Panc1 (cell line): ENCODE results near the gene CACNA1E. TPM values are rescaled to one million over a fixed set of nuclear protein-coding genes. Genes with fewer than 3 reads are reported as not detected.

ENCODE experiments used
- ATAC-seq: fragments of 200-7000 bp; cut with Tn5 transposase; 2 replicates; pipeline ENCODE4 v1.9.1; 2020; ENCODE audit warnings: mild to moderate bottlenecking, moderate library complexity
- BruUV-seq: library from RNA; stranded (reverse); fragments of 400-500 nt; replicated peaks from 2 replicates; lab custom pipeline; 2021; lab: Mats Ljungman, UMichigan
- CTCF ChIA-PET: fragments of 300-600 bp; sonication (Branson Sonifier 250); formaldehyde crosslinking; loops from one replicate; lab custom pipeline; 2022; ENCODE audit warnings: antibody characterized with exemption; lab: Charles Lee
- POLR2A ChIA-PET: fragments of 300-600 bp; sonication (Branson Sonifier 250); formaldehyde crosslinking; loops from one replicate; lab custom pipeline; 2022; ENCODE audit warnings: antibody characterized with exemption; lab: Charles Lee
- DNase-seq: peaks from one replicate; pipeline ENCODE4 v3.0.0-alpha.2; 2010; ENCODE audit warnings: low read depth, low spot score
- H3K27ac ChIP-seq: 2 replicates; pipeline ENCODE4 v1.5.1; 2011; ENCODE audit warnings: mild to moderate bottlenecking, low read length, inconsistent platforms
- H3K27me3 ChIP-seq: fragments of 200-500 bp; sonication (Bioruptor generic); 2 replicates; pipeline ENCODE4 v1.6.0; 2014; ENCODE audit warnings: low read length, inconsistent platforms; ENCODE audit not compliant: control insufficient read depth, insufficient read depth
- H3K36me3 ChIP-seq: fragments of 200-500 bp; sonication (Bioruptor generic); 2 replicates; pipeline ENCODE4 v1.5.1; 2014; ENCODE audit warnings: inconsistent platforms, mild to moderate bottlenecking, low read length, moderate library complexity; ENCODE audit not compliant: control insufficient read depth, insufficient read depth
- H3K4me1 ChIP-seq: 2 replicates; pipeline ENCODE4 v1.5.1; 2011; ENCODE audit warnings: inconsistent platforms, mild to moderate bottlenecking, low read length, moderate library complexity; ENCODE audit not compliant: control insufficient read depth, insufficient read depth
- H3K4me3 ChIP-seq, 2 experiments: 2 replicates each; pipeline ENCODE4 v1.5.1; 2011 to 2012; ENCODE audit warnings: low read depth in 2 of 2, low read length in 2 of 2, mild to moderate bottlenecking in 2 of 2, inconsistent platforms in 1 of 2, moderate library complexity in 1 of 2
- H3K9me3 ChIP-seq: fragments of 200-500 bp; sonication (Bioruptor generic); 2 replicates; pipeline ENCODE4 v1.5.1; 2014; ENCODE audit warnings: low read depth, mild to moderate bottlenecking, inconsistent platforms, low read length, moderate library complexity; ENCODE audit not compliant: control insufficient read depth, insufficient read depth
- POLR2AphosphoS5 ChIP-seq: IDR thresholded peaks from 2 replicates; pipeline ENCODE4 v1.6.1; 2012; ENCODE audit warnings: mild to moderate bottlenecking, low read depth, low read length, moderate library complexity
- SIN3A ChIP-seq: IDR thresholded peaks from 2 replicates; pipeline ENCODE4 v1.6.1; 2012; ENCODE audit warnings: low read depth, mild to moderate bottlenecking, low read length, moderate library complexity, borderline replicate concordance; ENCODE audit not compliant: insufficient read depth
- TCF7L2 ChIP-seq: IDR thresholded peaks from 2 replicates; pipeline ENCODE4 v1.6.1; 2011; ENCODE audit warnings: mild to moderate bottlenecking, low read depth, low read length, inconsistent platforms
- in situ Hi-C: cut with HindIII; loops from 2 replicates; pipeline ENCODE4 v1.10.0; 2016; ENCODE audit warnings: low sequenced_read_pairs, low pct_unique_long_range_greater_than_20kb
- intact Hi-C: fragments of 100-400 bp; cut with micrococcal nuclease; formaldehyde crosslinking; loops from one replicate; pipeline ENCODE4 v1.10.0; 2022; ENCODE audit not compliant: unreplicated experiment
- total RNA-seq: library from RNA; stranded (reverse); gene quantifications from one replicate; pipeline ENCODE4 v1.2.1, GENCODE V29; 2021; ENCODE audit not compliant: unreplicated experiment
- TF ChIP-seq, protein P1 (sequence below): fragments of 450-650 bp; IDR thresholded peaks from 2 replicates; pipeline ENCODE4 v1.5.1; 2017; ENCODE audit warnings: mild to moderate bottlenecking
- TF ChIP-seq, protein P2 (sequence below), 2 experiments: IDR thresholded peaks; 2 replicates each; pipeline ENCODE4 v1.6.1; 2011 to 2012; ENCODE audit warnings: low read depth in 2 of 2, control low read depth in 1 of 2, low read length in 1 of 2, mild to moderate bottlenecking in 1 of 2, moderate library complexity in 1 of 2; ENCODE audit not compliant: insufficient read depth in 1 of 2

The CACNA1E gene
- total RNA-seq, 1 experiment from 2014 or later: not detected

DNA sequence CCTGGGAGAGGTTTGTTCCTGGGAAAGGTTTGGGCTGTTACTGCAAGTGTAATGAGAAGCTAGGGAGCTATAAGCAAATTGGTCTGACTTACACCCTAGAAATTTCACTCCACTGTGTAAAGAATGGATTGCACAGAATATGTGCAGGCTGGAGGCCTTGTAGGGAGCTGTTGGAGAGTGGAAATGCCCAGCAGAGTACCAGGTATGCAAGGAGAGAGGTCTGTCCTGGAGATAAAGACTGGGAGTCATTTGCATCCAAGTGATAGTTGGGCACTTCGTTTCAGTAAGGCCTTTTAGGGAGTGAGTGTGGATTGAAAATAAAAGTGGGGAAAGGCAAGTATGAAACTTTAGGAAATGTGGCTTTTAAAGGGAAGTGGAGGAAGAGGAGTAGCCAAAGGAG, 75.8 kb downstream of the CACNA1E start:
- intact Hi-C loops (no loop called here), in situ Hi-C loops (no loop called here)
- Histone ChIP-seq H3K27me3 (no peaks in the 10 kb centered on the region), H3K27ac (no peak overlapping the region), H3K4me3 (no peak overlapping the region), H3K4me1 (no peaks in the 10 kb centered on the region), H3K36me3 (no peaks in the 10 kb centered on the region), H3K9me3 (no peaks in the 10 kb centered on the region)
- BruUV-seq: no TSS peak
- TF ChIP-seq, protein P1, sequence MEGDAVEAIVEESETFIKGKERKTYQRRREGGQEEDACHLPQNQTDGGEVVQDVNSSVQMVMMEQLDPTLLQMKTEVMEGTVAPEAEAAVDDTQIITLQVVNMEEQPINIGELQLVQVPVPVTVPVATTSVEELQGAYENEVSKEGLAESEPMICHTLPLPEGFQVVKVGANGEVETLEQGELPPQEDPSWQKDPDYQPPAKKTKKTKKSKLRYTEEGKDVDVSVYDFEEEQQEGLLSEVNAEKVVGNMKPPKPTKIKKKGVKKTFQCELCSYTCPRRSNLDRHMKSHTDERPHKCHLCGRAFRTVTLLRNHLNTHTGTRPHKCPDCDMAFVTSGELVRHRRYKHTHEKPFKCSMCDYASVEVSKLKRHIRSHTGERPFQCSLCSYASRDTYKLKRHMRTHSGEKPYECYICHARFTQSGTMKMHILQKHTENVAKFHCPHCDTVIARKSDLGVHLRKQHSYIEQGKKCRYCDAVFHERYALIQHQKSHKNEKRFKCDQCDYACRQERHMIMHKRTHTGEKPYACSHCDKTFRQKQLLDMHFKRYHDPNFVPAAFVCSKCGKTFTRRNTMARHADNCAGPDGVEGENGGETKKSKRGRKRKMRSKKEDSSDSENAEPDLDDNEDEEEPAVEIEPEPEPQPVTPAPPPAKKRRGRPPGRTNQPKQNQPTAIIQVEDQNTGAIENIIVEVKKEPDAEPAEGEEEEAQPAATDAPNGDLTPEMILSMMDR: no peak
- TF ChIP-seq POLR2AphosphoS5 (no peak), TCF7L2 (no peak), SIN3A (no peak)
- TF ChIP-seq, protein P2, sequence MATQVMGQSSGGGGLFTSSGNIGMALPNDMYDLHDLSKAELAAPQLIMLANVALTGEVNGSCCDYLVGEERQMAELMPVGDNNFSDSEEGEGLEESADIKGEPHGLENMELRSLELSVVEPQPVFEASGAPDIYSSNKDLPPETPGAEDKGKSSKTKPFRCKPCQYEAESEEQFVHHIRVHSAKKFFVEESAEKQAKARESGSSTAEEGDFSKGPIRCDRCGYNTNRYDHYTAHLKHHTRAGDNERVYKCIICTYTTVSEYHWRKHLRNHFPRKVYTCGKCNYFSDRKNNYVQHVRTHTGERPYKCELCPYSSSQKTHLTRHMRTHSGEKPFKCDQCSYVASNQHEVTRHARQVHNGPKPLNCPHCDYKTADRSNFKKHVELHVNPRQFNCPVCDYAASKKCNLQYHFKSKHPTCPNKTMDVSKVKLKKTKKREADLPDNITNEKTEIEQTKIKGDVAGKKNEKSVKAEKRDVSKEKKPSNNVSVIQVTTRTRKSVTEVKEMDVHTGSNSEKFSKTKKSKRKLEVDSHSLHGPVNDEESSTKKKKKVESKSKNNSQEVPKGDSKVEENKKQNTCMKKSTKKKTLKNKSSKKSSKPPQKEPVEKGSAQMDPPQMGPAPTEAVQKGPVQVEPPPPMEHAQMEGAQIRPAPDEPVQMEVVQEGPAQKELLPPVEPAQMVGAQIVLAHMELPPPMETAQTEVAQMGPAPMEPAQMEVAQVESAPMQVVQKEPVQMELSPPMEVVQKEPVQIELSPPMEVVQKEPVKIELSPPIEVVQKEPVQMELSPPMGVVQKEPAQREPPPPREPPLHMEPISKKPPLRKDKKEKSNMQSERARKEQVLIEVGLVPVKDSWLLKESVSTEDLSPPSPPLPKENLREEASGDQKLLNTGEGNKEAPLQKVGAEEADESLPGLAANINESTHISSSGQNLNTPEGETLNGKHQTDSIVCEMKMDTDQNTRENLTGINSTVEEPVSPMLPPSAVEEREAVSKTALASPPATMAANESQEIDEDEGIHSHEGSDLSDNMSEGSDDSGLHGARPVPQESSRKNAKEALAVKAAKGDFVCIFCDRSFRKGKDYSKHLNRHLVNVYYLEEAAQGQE (IDR thresholded peaks at IDR 0.05; ENCODE audit: insufficient read depth in 1 of 2, low read depth in 2 of 2, low read length in 1 of 2): no peak
- ChIA-PET POLR2A (no interaction called here), CTCF (no interaction called here)
- ATAC-seq (no peak), DNase-seq (no peak)

DNA sequence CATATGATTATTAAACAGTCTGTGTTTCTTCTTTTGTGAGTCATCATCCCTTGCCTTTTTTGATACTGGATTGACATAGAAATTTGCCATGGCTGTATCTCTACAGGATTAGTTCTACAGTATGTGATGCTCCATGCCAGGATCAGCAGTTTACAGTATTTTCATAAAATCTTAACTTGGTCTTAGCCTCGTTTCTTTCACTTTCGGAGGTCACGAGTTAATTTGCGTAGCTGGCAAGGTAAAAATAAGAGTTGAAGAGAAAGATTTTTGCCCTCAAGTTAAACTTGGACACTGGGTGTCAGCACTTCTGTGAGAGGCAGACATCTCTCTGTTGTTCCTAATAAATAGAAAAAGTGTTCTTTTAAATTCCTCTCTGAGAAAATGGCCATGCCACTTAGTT, 79.1 kb downstream of the CACNA1E start:
- Histone ChIP-seq H3K27ac (no peak overlapping the region), H3K36me3 (no peaks in the 10 kb centered on the region), H3K4me3 (no peak overlapping the region), H3K9me3 (no peaks in the 10 kb centered on the region), H3K4me1 (no peaks in the 10 kb centered on the region), H3K27me3 (no peaks in the 10 kb centered on the region)
- POLR2A ChIA-PET: no interaction called here
- DNase-seq (no peak), ATAC-seq (no peak)
- BruUV-seq: no TSS peak
- in situ Hi-C loops (no loop called here), intact Hi-C loops (no loop called here)
- TF ChIP-seq, protein P2 (IDR thresholded peaks at IDR 0.05; ENCODE audit: insufficient read depth in 1 of 2, low read depth in 2 of 2, low read length in 1 of 2): no peak
- TF ChIP-seq TCF7L2: no peak
- TF ChIP-seq POLR2AphosphoS5: no peak
- TF ChIP-seq SIN3A: no peak
- TF ChIP-seq, protein P1: no peak
- CTCF ChIA-PET: no interaction called here
